H1 (cell line): ENCODE measurements around the gene NHP2. TPM values are rescaled to one million over a fixed set of nuclear protein-coding genes. Genes with fewer than 3 reads are reported as not detected.

Experiments used
- CTCF ChIA-PET: fragments of 300-600 bp; sonication (Branson Sonifier 250); formaldehyde crosslinking; loops from one replicate; lab custom pipeline; 2021; ENCODE audit not compliant: partially characterized antibody; lab: Charles Lee
- POLR2A ChIA-PET: fragments of 300-600 bp; sonication (Branson Sonifier 250); formaldehyde crosslinking; loops from one replicate; lab custom pipeline; 2021; ENCODE audit warnings: inconsistent platforms; ENCODE audit not compliant: partially characterized antibody; lab: Charles Lee
- DNase-seq, 2 experiments: peaks; one replicate each; pipeline versions ENCODE4 v3.0.0 to v3.0.0-alpha.2; 2010 to 2022; ENCODE audit warnings: low spot score in 2 of 2, low read depth in 1 of 2, mixed read lengths in 1 of 2
- FAIRE-seq: peaks from 2 replicates; lab custom pipeline; 2011; peaks lifted over from hg19 to GRCh38; lab: Jason Lieb, UNC
- H2AFZ ChIP-seq: 2 replicates; pipeline ENCODE4 v1.8.1; 2012; ENCODE audit warnings: low read length, inconsistent platforms
- H2AK5ac ChIP-seq: 2 replicates; pipeline ENCODE4 v1.6.1; 2013; ENCODE audit warnings: low read depth, low read length
- H2BK120ac ChIP-seq: replicated peaks from 2 replicates; pipeline ENCODE3; 2013; ENCODE audit warnings: low read depth, low read length, inconsistent platforms
- H2BK12ac ChIP-seq: 2 replicates; pipeline ENCODE4 v1.6.1; 2013; ENCODE audit warnings: low read depth, low read length
- H2BK15ac ChIP-seq: 2 replicates; pipeline ENCODE4 v1.6.1; 2013; ENCODE audit warnings: low read length
- H2BK20ac ChIP-seq: 2 replicates; pipeline ENCODE4 v1.6.1; 2013; ENCODE audit warnings: low read length
- H2BK5ac ChIP-seq: 2 replicates; pipeline ENCODE4 v1.6.1; 2013; ENCODE audit warnings: low read depth, low read length
- H3K14ac ChIP-seq: 2 replicates; pipeline ENCODE4 v1.6.1; 2013; ENCODE audit warnings: inconsistent platforms; ENCODE audit not compliant: insufficient read length
- H3K18ac ChIP-seq: 2 replicates; pipeline ENCODE4 v1.6.1; 2013; ENCODE audit warnings: low read length; ENCODE audit errors: extremely low read depth
- H3K23ac ChIP-seq: 2 replicates; pipeline ENCODE4 v1.6.1; 2013; ENCODE audit warnings: inconsistent platforms; ENCODE audit not compliant: insufficient read length
- H3K23me2 ChIP-seq: 2 replicates; pipeline ENCODE4 v1.6.1; 2013; ENCODE audit warnings: low read depth, low read length
- H3K27ac ChIP-seq: 2 replicates; pipeline ENCODE4 v1.6.1; 2011; ENCODE audit warnings: low read depth, low read length, inconsistent platforms
- H3K27me3 ChIP-seq, 4 experiments: replicated peaks in 1 of 4; 1 replicate in 1 of 4; 2 replicates in 3 of 4; pipeline versions ENCODE4 v1.6.1 to v1.8.1; 2011 to 2013; ENCODE audit warnings: low read length in 3 of 4, mild to moderate bottlenecking in 3 of 4, inconsistent platforms in 2 of 4, mixed read lengths in 2 of 4, moderate library complexity in 1 of 4; ENCODE audit not compliant: control insufficient read depth in 3 of 4, insufficient read depth in 3 of 4; ENCODE audit errors: extremely low read depth in 1 of 4
- H3K36me3 ChIP-seq, 4 experiments: 2 replicates each; pipeline versions ENCODE4 v1.6.1 to v1.8.1; 2011 to 2013; ENCODE audit warnings: mild to moderate bottlenecking in 4 of 4, low read length in 3 of 4, moderate library complexity in 2 of 4, control low read depth in 1 of 4, inconsistent platforms in 1 of 4; ENCODE audit not compliant: insufficient read depth in 4 of 4, control insufficient read depth in 2 of 4
- H3K4ac ChIP-seq: replicated peaks from 2 replicates; pipeline ENCODE3; 2013; ENCODE audit warnings: low read length, low read depth, mixed read lengths, inconsistent platforms; ENCODE audit not compliant: insufficient read length
- H3K4me1 ChIP-seq, 4 experiments: replicated peaks in 1 of 4; 1 replicate in 1 of 4; 2 replicates in 3 of 4; pipeline versions ENCODE4 v1.6.1 to v1.8.1; 2011 to 2013; ENCODE audit warnings: low read length in 3 of 4, inconsistent platforms in 2 of 4, mixed read lengths in 1 of 4; ENCODE audit not compliant: insufficient read depth in 4 of 4, control insufficient read depth in 3 of 4
- H3K4me2 ChIP-seq, 2 experiments: 2 replicates each; pipeline versions ENCODE4 v1.6.1 to v1.8.1; 2011 to 2013; ENCODE audit warnings: low read depth in 2 of 2, low read length in 2 of 2, control low read depth in 1 of 2, inconsistent platforms in 1 of 2, mild to moderate bottlenecking in 1 of 2; ENCODE audit not compliant: insufficient read depth in 1 of 2
- H3K4me3 ChIP-seq, 4 experiments: fragments of 200-600, 300-600 bp in 1 of 4; sonication (generic), shearing (Covaris generic), sonication (Bioruptor Twin) in 1 of 4; 2 replicates each; pipeline versions ENCODE4 v1.5.1 to v1.8.1; 2011 to 2016; ENCODE audit warnings: low read length in 4 of 4, low read depth in 3 of 4, control low read depth in 2 of 4, inconsistent platforms in 2 of 4, mild to moderate bottlenecking in 2 of 4, mixed read lengths in 1 of 4, moderate library complexity in 1 of 4; ENCODE audit not compliant: insufficient read depth in 2 of 4; ENCODE audit errors: extremely low read depth in 1 of 4
- H3K56ac ChIP-seq: replicated peaks from 2 replicates; pipeline ENCODE3; 2013; ENCODE audit warnings: low read depth, mild to moderate bottlenecking, mixed read lengths, low read length, inconsistent platforms; ENCODE audit not compliant: insufficient read length
- H3K79me1 ChIP-seq: 2 replicates; pipeline ENCODE4 v1.6.1; 2013; ENCODE audit warnings: low read depth, low read length, control low read depth
- H3K79me2 ChIP-seq, 2 experiments: 2 replicates each; pipeline versions ENCODE4 v1.6.1 to v1.8.1; 2012 to 2013; ENCODE audit warnings: low read length in 2 of 2, mild to moderate bottlenecking in 2 of 2, inconsistent platforms in 1 of 2; ENCODE audit not compliant: insufficient read depth in 2 of 2, control insufficient read depth in 1 of 2
- H3K9ac ChIP-seq, 4 experiments: replicated peaks in 1 of 4; 1 replicate in 1 of 4; 2 replicates in 3 of 4; pipeline versions ENCODE4 v1.6.1 to v1.8.1; 2011 to 2013; ENCODE audit warnings: low read depth in 3 of 4, low read length in 3 of 4, control low read depth in 2 of 4, mild to moderate bottlenecking in 2 of 4, moderate library complexity in 2 of 4, inconsistent platforms in 1 of 4; ENCODE audit errors: extremely low read depth in 1 of 4
- H3K9me3 ChIP-seq, 2 experiments: 2 replicates each; pipeline versions ENCODE4 v1.6.1 to v1.8.1; 2012 to 2013; ENCODE audit warnings: mild to moderate bottlenecking in 2 of 2, moderate library complexity in 2 of 2, control low read depth in 1 of 2, inconsistent platforms in 1 of 2, low read depth in 1 of 2, low read length in 1 of 2, mixed read lengths in 1 of 2; ENCODE audit not compliant: insufficient read depth in 2 of 2
- H4K20me1 ChIP-seq, 2 experiments: replicated peaks in 1 of 2; 2 replicates each; pipeline versions ENCODE3 to v1.8.1; 2011 to 2013; ENCODE audit warnings: inconsistent platforms in 2 of 2, low read length in 2 of 2, mild to moderate bottlenecking in 1 of 2; ENCODE audit not compliant: insufficient read depth in 2 of 2, control insufficient read depth in 1 of 2
- H4K5ac ChIP-seq: 2 replicates; pipeline ENCODE4 v1.6.1; 2013; ENCODE audit warnings: low read length, low read depth, mixed read lengths, inconsistent platforms; ENCODE audit not compliant: insufficient read length
- H4K8ac ChIP-seq: 2 replicates; pipeline ENCODE4 v1.8.0; 2013; ENCODE audit warnings: mild to moderate bottlenecking, moderate library complexity, low read length, inconsistent platforms; ENCODE audit not compliant: insufficient read depth; ENCODE audit errors: extremely low read depth
- H4K91ac ChIP-seq: replicated peaks from 2 replicates; pipeline ENCODE3; 2013; ENCODE audit warnings: low read length, mixed read lengths, inconsistent platforms; ENCODE audit not compliant: insufficient read length
- ASH2L ChIP-seq: fragments of 200-600, 300-600 bp; sonication (generic); IDR thresholded peaks from one replicate; pipeline ENCODE4 v1.7.1; 2017; ENCODE audit warnings: low read length
- CBX5 ChIP-seq: fragments of 300-800, 300-1000 bp; sonication (generic); IDR thresholded peaks from 2 replicates; pipeline ENCODE4 v1.7.1; 2016; ENCODE audit warnings: antibody characterized with exemption, low read length, low read depth
- HDAC6 ChIP-seq: IDR thresholded peaks from one replicate; pipeline ENCODE4 v1.7.1; 2012; ENCODE audit warnings: low read depth, mild to moderate bottlenecking, inconsistent platforms, low read length, moderate library complexity
- JUND ChIP-seq: IDR thresholded peaks from 2 replicates; pipeline ENCODE4 v1.6.1; 2011; ENCODE audit warnings: mild to moderate bottlenecking, improper control_type of control experiment, low read length
- KDM1A ChIP-seq: fragments of 200-600, 300-600 bp; sonication (generic); IDR thresholded peaks from 2 replicates; pipeline ENCODE4 v1.7.1; 2016; ENCODE audit warnings: mild to moderate bottlenecking, low read length, borderline replicate concordance
- KDM5A ChIP-seq: fragments of 200-600 bp; IDR thresholded peaks from 2 replicates; pipeline ENCODE4 v1.7.1; 2012; ENCODE audit warnings: mild to moderate bottlenecking, low read length, inconsistent platforms, mixed read lengths
- RXRA ChIP-seq: IDR thresholded peaks from 2 replicates; pipeline ENCODE4 v1.6.1; 2011; ENCODE audit warnings: low read depth, mild to moderate bottlenecking, low read length, moderate library complexity; ENCODE audit not compliant: insufficient read depth
- WGBS, 2 experiments: shearing (Covaris generic) in 1 of 2; methylation state at CpG; one replicate each; pipeline versions ENCODE4 v1.1.6 to v1.1.7; 2013 to 2015; ENCODE audit warnings: low lambda C conversion rate in 2 of 2, mixed read lengths in 2 of 2, inconsistent platforms in 1 of 2, low coverage in 1 of 2, missing lambda C conversion rate in 1 of 2; ENCODE audit not compliant: insufficient replicate concordance in 2 of 2, insufficient coverage in 1 of 2, insufficient read length in 1 of 2; ENCODE audit errors: extremely low coverage in 1 of 2, missing lambda C conversion rate in 1 of 2; 5-methylcytosine and 5-hydroxymethylcytosine counted together
- polyA plus RNA-seq, 7 experiments: library from polyadenylated mRNA; depleted of rRNA in 3 of 7; stranded (reverse) in 5 of 7; unstranded in 2 of 7; fragments of >200 nt in 5 of 7; fragments of 200-250 nt in 2 of 7; gene quantifications; 1 replicate in 5 of 7; 2 replicates in 1 of 7; 4 replicates in 1 of 7; pipeline versions ENCODE4 v1.2.1 to v1.2.3, GENCODE V29; 2011 to 2013; ENCODE audit warnings: missing spikeins in 2 of 7, mixed read lengths in 2 of 7
- total RNA-seq: library from RNA; stranded (reverse); fragmentation: NEBNext Ultra II Directional; extraction: Animal tissue kit (Norgen Biotek cat#: 25700); gene quantifications from 2 replicates; pipeline ENCODE4 v1.2.1, GENCODE V29; 2021

Gene NHP2
- total and polyA plus RNA-seq, 2 of the 8 experiments (the other 6 are each of a cell fraction or from before 2014, with no cell fraction given), result 241 to 263 TPM

- H3K4me1 ChIP-seq, result peaks cover 3 to 38% (median 25%) of the 10 kb centered on the region in 4 experiments
- peaks cover 0 to 8% of the 10 kb centered on the region in 2 experiments for H4K20me1 ChIP-seq
- no peak overlapping the region for H2BK15ac ChIP-seq
- peaks cover 13% of the 10 kb centered on the region for H3K79me1 ChIP-seq
- peaks cover 11 to 44% of the 10 kb centered on the region in 2 experiments; a peak in 3 of 4 replicates for H3K79me2 ChIP-seq
- no peak overlapping the region for H3K23ac ChIP-seq
- H3K23me2 ChIP-seq, result peaks cover 20% of the 10 kb centered on the region
- H3K9me3 ChIP-seq, result no peaks in the 10 kb centered on the region
- H3K4me3 ChIP-seq, result peak overlapping the region; percentile 22 to 98 (median 68); a peak in 5 of 8 replicates
- H3K4ac ChIP-seq, result no peak overlapping the region
- no peaks in the 10 kb centered on the region for H3K27me3 ChIP-seq
- H4K91ac ChIP-seq, result no peak overlapping the region
- no peak overlapping the region for H2BK20ac ChIP-seq
- no peak overlapping the region for H3K18ac ChIP-seq
- H4K5ac ChIP-seq, result no peak overlapping the region
- H3K36me3 ChIP-seq, result no peaks in the 10 kb centered on the region
- peak overlapping the region; percentile 93 to 97 for H3K4me2 ChIP-seq
- no peak overlapping the region for H2AFZ ChIP-seq
- H3K56ac ChIP-seq, result no peak overlapping the region
- peak overlapping the region; percentile 35; the same call in 1 of the 2 replicates for H2BK12ac ChIP-seq
- H3K27ac ChIP-seq, result no peak overlapping the region
- FAIRE-seq (no peak), DNase-seq (no peak)
- no peak overlapping the region for H3K14ac ChIP-seq
- no peak for TF ChIP-seq RXRA
- peak; percentile 83 for TF ChIP-seq KDM1A
- TF ChIP-seq ASH2L, result no peak
- 0 out of 2 replicates have a peak, but pooled peaks have one; percentile 22 for TF ChIP-seq JUND
- TF ChIP-seq HDAC6, result no peak
- no peak for TF ChIP-seq KDM5A
- no peak for TF ChIP-seq CBX5
- CTCF ChIA-PET, result interaction anchor here (0.6 to 1.5 kb wide), 5 partner anchors 10 to 32 kb away, joined by 3 to 4 read pairs (median 4); partner anchors contain the start of gene RMND5B
- POLR2A ChIA-PET, result interaction anchor here (3.3 to 27.9 kb wide), 2 partner anchors 21 to 31 kb away, joined by 13 to 1250 read pairs; partner anchors contain the start of genes NHP2 and RMND5B
- no peak overlapping the region for H3K9ac ChIP-seq
- no peak overlapping the region for H2BK5ac ChIP-seq
- WGBS, 2 experiments, result 77% methylated on average over 5 of the region's 5 CpGs; no CpG with 5 or more reads in 1 of the 2 experiments
- no peak overlapping the region for H4K8ac ChIP-seq
- no peak overlapping the region for H2BK120ac ChIP-seq
- no peak overlapping the region for H2AK5ac ChIP-seq
Observed at GRCh38 chr5:178112545-178112944, 41.1 kb downstream of the NHP2 start.
